NCI-H128 (cell line): Measurements from ENCODE around the gene SPATA20.

Source experiments
- DNase-seq: peaks from one replicate; lab custom pipeline; 2025; ENCODE audit not compliant: unreplicated experiment; lab: John Stamatoyannopoulos, UW

SPATA20 gene

DNA sequence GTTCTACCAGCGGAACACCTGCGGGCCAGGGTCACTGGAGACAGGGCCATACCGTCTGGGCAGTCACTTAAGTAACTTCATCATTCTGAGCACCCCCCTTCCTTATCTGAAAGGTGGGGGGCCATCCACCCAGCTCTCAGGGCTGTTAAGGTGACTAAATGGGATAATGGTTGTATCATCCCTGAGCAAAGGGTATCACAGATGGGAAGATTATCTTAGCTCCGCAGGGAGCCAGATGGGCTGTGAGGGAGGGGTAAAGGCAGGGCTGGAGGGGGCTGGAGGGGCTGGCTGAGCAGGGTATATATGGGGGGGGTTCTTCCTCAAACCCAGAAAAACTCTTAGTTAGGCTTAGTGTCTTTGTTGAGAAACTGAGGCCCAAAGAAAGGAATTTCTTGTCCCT, 10.7 kb downstream of the SPATA20 start:
- DNase-seq = no peak

DNA sequence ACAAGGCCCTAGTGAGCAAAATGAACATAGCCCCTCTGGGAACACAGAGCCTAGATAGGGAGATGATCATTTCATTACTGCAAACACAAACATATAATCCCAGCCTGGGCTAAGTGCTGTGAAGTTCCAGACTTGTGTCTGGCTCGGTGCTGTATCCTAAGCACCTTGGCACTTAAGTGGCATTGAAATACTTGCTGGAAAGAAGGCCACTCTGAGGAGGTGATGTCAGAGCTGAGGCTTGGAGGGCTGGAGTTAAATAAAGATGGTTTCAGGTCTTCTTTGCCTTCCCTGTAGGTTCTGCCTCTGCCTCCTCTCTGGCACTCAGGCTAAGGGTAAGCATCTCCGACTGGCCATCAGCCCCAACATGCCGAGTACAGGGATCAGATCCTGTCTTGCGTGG, 11.1 kb downstream of the SPATA20 start:
- no peak for DNase-seq

DNA sequence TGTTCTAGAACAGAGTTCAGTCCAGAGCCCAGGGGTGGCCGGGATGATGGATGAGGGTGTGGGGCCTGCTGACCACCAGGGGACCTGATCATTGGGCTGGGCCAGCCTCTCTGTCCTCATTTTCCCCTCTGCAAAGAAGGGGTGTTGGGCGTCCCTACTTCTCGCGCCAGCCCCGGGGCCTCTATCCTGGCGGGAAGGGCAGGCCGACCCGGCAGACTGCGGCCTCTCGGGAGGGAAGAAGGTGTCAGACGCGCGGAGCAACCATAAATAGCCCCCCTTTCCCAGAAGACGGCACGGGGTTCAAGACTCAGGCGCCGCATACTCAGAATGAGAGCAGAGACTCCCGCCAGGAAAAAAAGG, 11.6 kb downstream of the SPATA20 start:
- no peak for DNase-seq

DNA sequence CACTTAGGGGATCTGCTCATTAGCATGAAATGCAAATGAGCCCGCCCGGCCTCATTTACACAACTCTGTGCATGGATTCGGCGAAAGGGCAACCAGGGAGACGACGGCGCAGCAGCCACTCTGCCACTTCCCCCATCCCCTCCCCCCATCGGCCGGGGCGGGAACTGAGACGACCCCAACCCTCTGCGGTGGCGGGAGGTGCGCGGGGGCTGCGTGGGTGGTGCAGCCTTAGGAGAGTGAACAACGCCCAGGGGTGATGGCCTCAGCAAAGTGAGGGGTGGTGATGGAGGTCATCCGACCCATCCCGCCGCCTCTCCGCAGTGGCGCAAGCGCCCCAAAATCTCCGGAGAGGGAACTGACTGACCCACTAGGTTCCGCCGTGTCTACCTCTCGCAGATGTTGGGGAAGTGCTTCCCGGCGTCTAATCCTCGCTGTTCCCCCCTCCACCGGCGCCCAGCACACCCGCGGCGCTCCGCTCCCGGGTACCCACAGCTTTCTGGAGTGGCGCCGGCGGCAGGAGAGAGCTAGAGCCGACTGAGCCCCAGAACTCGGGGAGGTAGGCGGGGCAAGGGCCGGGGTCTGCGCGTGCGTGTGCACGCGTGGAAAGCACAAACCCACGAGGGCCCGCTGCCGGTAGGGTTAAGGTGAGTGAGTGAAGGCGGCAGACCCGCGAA, 12.1 kb downstream of the SPATA20 start:
- no peak for DNase-seq

DNA sequence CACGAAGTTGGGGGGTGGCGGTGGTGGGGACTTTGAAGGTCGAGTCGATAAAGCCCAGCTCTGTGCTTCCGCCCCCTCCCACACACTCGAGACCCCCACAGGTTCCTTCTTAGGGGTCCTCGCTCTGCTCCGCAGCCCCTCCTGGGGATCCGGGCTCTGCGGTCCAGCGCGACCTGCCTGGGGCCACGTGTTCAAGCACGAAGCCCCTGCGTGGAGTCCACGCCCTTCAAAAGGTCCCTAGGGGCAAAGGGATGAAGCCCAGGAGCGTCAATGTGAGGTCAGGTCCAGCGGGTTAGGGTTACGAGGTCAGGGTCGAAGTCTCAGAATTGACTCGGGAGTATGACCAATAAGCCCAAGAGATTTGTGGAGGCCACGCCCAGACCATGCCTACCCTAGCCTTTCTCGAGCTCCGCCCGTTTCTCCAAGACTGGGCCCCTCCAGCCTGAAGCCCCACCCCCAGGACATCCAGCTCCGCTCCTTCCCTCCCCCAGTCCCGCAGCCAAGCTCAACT, 12.8 kb downstream of the SPATA20 start:
- no peak for DNase-seq

DNA sequence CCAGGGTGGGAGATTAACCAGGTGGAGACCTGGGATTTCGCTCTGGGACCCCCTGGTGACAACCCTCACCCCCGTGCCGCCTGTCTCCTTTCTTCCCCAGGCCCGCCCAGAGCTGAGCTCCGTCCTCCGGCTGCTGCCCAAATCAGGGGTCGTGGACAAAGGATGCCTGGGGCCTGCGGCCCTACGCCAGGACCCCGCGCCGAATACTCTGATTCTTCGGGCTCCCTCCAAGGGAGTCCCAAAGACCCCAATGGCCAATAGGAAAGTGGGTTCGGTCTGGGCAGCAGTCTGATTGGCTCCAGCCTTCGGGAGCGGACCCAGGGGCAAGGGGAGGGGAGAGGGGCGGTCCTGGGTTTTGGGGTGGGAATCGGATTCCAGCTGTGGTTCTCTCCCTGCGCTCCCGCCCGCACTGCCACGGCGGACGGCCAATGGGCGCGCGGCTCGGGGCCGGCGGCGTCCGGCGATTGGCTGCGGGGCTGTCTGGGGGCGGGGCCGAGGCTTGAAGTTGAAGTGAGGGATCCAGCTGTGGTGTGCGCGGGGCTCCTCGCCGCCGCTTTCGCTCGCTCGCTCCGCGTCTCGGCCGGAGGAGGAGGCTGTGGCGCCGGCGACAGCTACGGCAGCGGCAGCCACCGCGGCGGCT, 13.3 kb downstream of the SPATA20 start, which contains the start of gene CACNA1G:
CACNA1G (plus strand) TSS at position 531 of the 640 bp plus-strand sequence. CDS start 745 bp downstream, outside the sequence.
- peak; percentile 24 for DNase-seq

DNA sequence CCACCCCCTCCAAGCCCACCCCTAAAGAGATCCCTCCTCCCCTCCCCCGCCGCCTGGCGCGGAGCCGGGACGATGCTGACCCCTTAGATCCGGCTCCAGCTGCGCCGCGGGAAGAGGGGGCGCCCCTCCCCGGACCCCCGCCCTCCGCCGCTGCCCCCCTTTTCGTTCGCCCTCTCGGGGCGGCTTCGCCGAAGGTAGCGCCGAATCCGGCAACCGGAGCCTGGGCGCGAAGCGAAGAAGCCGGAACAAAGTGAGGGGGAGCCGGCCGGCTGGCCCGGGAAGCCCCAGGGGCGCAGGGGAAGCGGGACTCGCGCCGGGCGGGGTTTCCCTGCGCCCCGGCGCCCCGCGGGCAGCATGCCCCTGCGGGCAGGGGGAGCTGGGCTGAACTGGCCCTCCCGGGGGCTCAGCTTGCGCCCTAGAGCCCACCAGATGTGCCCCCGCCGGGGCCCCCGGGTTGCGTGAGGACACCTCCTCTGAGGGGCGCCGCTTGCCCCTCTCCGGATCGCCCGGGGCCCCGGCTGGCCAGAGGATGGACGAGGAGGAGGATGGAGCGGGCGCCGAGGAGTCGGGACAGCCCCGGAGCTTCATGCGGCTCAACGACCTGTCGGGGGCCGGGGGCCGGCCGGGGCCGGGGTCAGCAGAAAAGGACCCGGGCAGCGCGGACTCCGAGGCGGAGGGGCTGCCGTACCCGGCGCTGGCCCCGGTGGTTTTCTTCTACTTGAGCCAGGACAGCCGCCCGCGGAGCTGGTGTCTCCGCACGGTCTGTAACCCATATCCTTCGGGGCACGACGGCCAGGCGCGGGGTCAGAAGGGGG, 14.2 kb downstream of the SPATA20 start:
- DNase-seq = no peak

DNA sequence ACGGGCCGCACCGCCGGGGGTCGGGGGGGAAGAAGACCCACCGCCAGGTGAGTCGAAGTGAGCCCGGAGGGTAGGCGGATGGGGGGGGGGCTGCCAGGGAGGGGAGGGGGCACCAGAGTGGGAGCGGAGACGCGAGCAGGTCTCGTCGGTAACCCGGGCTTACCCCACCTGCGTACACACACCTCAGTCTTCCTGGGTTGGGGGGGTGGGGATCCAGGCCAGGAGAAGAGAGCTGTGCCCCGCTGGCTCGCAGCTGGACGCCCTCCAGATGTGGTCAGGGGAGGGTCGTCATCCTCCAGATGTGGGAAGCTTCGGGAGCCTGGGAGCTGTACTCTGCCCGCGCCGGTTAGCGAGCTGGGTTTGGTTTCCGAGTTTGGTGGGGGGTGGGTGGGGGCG, 14.8 kb downstream of the SPATA20 start:
- no peak for DNase-seq

DNA sequence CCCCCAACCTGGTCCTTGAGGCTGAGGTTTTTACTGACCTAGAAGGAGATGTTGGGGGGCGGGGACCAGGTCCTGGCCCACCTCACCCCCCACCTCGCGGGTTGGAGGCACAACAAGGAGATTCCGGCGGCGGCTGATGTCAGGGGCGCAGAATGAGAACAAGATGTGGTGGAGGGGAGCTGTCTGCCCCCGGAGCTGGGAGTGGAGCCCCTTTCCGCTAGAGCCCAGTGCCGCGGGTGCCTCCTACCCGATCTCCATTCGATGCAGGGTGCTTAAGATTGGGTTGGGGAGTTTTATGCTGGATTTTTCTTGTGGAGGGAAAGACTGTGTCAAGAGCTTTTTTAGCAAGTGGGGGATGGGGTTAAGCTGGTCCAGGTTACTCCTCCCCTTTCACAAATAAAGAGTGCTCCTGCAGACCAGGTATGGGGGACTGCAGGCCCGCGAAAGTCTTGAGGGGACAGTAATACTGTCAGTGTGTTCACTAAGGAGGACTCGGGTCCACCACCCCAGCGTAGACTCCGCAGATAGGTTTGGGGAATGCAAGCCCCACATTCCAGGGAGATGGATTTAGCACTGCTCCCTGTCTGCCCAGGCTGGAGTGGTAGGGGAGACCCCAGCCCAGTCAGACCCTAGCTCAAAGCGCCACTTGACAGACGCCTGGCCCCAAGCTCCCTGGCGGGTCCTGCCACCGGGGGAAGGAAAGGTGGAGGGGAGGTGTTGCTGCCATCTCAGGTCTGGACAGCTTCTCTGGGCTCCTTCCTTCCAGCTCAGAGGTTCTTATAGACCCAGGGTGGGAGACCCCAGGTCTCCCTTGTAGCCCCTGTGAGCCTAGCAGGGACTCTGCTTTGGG, 15.5 kb downstream of the SPATA20 start:
- no peak for DNase-seq

DNA sequence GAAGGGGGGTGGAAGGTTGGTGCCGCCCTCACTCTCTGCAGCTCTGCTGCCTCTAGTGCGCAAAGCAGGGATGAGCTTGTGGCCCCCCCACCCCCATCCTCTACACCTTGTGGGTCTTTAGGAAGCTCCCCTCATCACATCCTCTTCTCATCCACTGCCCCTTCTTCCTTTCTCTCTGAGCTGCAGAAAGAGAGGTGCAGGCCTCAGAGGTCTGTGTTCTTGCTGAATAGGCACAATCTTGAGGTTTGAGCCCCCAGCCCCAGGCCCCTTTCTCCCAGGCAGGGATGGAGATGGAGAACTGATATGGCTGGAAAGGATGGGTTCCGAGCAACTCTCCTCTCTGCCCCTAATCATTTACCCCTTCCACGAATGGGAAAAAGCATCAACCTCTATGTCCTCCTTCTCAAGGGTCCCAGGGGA, 16.1 kb downstream of the SPATA20 start:
- no peak for DNase-seq

DNA sequence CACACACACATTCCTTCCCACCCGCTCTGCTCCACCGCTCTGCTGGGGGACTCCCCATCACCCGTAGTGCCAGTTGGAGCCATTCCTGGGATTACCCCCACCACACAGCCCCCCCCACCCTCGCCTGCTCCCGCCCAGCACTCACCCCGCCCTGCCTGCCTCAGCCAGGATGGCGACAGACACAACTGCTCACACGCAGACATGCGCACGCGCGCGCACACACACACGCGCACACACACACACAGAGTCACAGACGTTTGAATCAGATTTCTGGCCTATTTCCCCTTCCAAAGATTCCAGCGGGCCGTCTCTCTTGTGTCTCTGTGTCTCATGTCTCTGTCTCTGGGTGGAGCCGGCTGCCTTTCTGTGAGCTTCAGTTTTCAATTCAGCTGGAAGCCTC, 17.9 kb downstream of the SPATA20 start:
- DNase-seq = no peak

DNA sequence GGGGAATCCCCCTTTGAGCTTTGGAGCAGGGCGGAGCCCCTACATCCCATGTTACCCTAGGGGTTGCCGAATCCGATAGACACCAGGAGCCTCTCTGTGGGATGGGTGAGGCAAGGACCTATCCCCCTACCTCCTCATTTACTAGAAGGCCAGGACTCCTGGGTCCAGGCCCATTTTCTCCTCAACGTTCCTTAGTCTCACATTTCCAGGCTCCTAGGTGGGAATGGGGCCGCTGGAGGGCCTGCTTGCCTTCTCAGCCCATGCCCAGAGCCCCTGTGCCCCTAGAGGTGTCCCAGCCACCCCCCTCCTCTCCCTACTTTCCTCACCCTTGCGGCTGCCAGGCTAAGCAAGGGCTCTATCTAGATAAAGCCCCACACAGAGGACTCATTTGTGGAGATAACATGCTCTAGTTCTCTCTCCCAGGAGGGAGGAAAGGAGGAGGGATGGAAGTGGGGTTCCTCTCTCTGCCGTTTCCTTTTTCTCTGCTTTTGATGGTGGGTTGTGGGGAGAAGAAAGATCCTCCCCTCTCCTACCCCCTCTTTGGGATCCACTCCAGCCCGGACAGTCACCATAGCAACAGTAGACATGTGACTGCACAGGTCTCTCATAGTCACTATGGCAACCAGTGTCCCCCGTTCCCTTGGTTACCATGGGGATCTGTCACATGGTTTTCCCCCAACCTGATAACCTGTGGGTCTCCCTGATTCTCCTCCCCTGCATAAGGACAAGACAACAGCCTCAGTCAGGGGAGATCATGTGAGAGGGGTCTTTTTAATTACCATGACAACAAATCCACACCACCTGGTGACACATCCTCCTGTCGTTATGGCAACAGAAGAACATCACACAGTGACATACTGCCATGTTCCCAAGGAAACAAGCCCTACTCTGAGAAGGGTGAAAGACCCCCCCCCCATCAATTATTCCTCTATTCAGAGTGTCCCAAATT, 18.7 kb downstream of the SPATA20 start:
- DNase-seq = peak; percentile 26

DNA sequence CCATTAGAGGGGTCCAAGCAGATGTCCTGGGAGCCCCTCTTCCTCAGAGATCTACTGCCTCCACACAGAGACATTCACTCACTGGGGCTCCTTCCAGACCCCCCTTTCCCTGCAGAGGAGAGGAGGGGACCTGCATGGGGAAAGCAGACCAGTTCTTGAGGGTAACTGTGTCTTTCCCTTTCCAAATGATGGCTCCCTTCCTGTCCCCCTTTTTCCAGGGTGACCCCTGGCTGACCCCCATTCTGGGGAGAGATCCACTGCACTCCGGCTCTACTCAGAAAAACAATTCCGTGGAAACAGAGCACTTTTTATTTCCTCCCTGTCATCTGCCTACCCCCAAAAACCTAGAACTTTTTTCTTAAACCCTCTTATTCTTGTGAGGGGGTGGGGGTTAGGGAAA, 19.9 kb downstream of the SPATA20 start:
- no peak for DNase-seq

DNA sequence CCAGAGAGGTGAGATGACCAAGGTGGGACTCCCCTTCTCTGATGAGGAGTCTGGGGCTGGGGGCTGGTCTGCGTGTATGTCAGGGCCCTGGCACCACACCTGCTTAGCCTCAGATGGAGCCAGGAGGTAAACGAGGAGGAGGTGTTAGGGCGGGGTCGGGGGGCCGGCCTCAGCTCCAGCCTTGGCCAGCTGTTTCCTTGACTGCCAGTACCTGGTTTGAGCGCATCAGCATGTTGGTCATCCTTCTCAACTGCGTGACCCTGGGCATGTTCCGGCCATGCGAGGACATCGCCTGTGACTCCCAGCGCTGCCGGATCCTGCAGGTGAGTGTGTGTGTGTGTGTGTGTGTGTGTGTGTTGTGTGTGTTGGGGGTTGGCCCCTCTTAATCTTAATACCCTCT, 21.7 kb downstream of the SPATA20 start:
- no peak for DNase-seq

DNA sequence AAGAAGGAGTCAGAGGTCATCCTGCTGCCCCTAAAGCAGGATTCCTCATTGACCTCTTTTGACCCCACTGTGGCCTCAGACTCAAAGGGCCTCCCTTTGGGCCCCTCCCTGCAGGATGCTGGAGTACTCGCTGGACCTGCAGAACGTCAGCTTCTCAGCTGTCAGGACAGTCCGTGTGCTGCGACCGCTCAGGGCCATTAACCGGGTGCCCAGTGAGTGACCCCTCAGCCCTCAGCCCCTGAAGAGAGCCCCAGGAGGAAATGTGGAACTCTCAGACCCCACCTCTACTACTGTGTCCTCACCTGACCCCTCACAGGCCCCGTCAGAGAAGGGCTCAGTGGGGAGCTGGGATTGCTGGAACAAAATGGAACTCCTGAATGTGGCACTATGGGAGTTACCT, 22.6 kb downstream of the SPATA20 start:
- DNase-seq = no peak

DNA sequence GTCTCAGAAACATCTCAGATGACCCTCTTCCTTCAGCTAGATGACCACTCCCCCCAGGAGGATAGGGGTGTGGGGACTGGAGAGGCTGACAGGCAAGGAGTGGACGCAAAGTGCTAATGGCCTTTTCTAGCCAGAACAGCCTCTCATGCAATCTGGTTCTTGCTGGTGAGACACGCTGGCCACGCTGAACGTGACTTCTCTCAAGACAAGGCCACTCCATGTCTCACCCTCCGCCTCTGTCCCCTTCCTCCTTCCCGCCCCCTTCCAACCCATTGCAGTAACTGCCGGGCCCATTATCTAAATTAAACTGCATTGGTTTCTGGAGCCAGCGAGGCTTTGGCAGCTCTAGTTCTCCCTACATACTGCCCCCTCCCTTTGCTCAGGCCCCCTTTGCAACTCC, 23.1 kb downstream of the SPATA20 start:
- DNase-seq = no peak

DNA sequence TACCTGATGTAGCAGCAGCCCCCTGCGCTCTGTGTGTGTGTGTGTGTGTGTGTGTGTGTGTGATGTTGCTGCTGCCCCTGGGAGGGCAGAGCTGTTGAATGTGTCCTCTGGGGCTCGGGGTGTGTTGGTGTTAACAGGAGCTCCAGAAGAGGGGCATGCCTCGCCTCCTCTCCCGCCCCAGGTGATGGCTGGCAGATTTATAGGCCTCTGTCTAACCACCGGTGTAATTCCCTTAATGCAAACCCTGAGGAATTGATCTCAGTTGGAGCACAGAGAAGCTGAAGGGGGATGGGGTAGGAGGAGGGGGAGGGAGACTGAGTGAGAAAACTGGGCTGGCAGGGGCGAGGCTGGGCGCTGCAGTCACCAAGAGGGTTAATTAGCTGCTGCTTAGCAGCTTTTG, 23.6 kb downstream of the SPATA20 start:
- no peak for DNase-seq

DNA sequence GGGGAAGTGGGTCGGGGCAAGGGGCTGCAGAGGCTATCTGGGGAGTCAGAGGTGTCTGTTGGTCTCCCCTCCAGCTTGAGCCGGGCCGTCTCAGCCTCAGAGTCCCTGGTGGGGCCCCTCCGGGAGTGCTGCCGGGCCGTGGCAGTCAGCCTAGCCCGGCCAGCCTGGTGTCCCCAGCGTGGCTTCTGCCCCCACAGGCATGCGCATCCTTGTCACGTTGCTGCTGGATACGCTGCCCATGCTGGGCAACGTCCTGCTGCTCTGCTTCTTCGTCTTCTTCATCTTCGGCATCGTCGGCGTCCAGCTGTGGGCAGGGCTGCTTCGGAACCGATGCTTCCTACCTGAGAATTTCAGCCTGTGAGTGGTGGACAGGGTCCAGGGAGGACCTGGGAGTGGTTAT, 24.7 kb downstream of the SPATA20 start:
- DNase-seq = no peak

DNA sequence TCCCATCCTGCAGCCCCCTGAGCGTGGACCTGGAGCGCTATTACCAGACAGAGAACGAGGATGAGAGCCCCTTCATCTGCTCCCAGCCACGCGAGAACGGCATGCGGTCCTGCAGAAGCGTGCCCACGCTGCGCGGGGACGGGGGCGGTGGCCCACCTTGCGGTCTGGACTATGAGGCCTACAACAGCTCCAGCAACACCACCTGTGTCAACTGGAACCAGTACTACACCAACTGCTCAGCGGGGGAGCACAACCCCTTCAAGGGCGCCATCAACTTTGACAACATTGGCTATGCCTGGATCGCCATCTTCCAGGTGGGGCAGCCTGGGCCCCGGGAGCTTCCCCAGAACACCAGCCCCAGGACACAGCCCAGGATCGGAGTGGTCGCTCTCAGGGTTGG, 25.6 kb downstream of the SPATA20 start:
- DNase-seq = no peak
